B cell (primary cell): ENCODE data around the gene POLN. TPM values are rescaled to one million over a fixed set of nuclear protein-coding genes. Genes with fewer than 3 reads are reported as not detected.

ENCODE experiments used
- ATAC-seq: fragments of 200-7000 bp; cut with Tn5 transposase; one replicate; pipeline ENCODE4 v1.10.0; 2021; ENCODE audit warnings: low read depth, mild to moderate bottlenecking, moderate number of reproducible peaks, moderate library complexity
- CTCF ChIA-PET: fragments of 350-600 bp; sonication (Branson Sonifier 250); formaldehyde crosslinking; loops from one replicate; lab custom pipeline; 2021; ENCODE audit warnings: antibody characterized with exemption, inconsistent platforms; lab: Charles Lee
- POLR2A ChIA-PET: fragments of 350-600 bp; sonication (Branson Sonifier 250); formaldehyde crosslinking; loops from one replicate; lab custom pipeline; 2021; ENCODE audit warnings: antibody characterized with exemption; lab: Charles Lee
- DNase-seq: peaks from one replicate; pipeline ENCODE4 v3.0.0; 2013
- H2AFZ ChIP-seq: 2 replicates; pipeline ENCODE4 v1.6.1; 2012; ENCODE audit warnings: mild to moderate bottlenecking, low read depth, low read length; ENCODE audit not compliant: insufficient read depth, poor library complexity, severe bottlenecking
- H3K27ac ChIP-seq, 2 donors: 1 replicate in 1 of 2; 2 replicates in 1 of 2; pipeline ENCODE4 v1.5.1; 2012 to 2013; ENCODE audit warnings: low read length in 2 of 2, mild to moderate bottlenecking in 2 of 2, moderate library complexity in 1 of 2
- H3K27me3 ChIP-seq, 4 experiments: fragments of 200-600 bp in 1 of 4; sonication (generic) in 1 of 4; replicated peaks in 1 of 4; 1 replicate in 2 of 4; 2 replicates in 2 of 4; pipeline versions ENCODE4 v1.6.1 to v1.7.0; 2013 to 2016; ENCODE audit warnings: low read length in 3 of 4, mild to moderate bottlenecking in 2 of 4, mixed read lengths in 1 of 4, moderate library complexity in 1 of 4; ENCODE audit not compliant: insufficient read depth in 4 of 4, control insufficient read depth in 3 of 4; ENCODE audit errors: control extremely low read depth in 1 of 4
- H3K36me3 ChIP-seq, 2 experiments: replicated peaks in 1 of 2; 1 replicate in 1 of 2; 2 replicates in 1 of 2; pipeline versions ENCODE4 v1.6.1 to v1.7.1; 2013; ENCODE audit warnings: low read length in 1 of 2; ENCODE audit not compliant: insufficient read depth in 2 of 2, control insufficient read depth in 1 of 2; ENCODE audit errors: control extremely low read depth in 1 of 2, extremely low read depth in 1 of 2
- H3K4me1 ChIP-seq, 2 donors: fragments of 200-600 bp in 1 of 2; sonication (generic) in 1 of 2; 1 replicate in 1 of 2; 2 replicates in 1 of 2; pipeline versions ENCODE4 v1.5.1 to v1.6.1; 2013 to 2017; ENCODE audit warnings: low read length in 2 of 2; ENCODE audit not compliant: control insufficient read depth in 2 of 2, insufficient read depth in 2 of 2
- H3K4me2 ChIP-seq: replicated peaks from 2 replicates; pipeline ENCODE3; 2012; ENCODE audit warnings: mild to moderate bottlenecking, low read depth, low read length; ENCODE audit not compliant: poor library complexity, severe bottlenecking
- H3K4me3 ChIP-seq, 5 experiments: fragments of 200-600 bp in 1 of 5; sonication (generic) in 1 of 5; 1 replicate in 3 of 5; 2 replicates in 2 of 5; pipeline versions ENCODE4 v1.5.1 to v1.7.0; 2011 to 2016; ENCODE audit warnings: low read length in 4 of 5, mild to moderate bottlenecking in 4 of 5, low read depth in 2 of 5, control low read depth in 1 of 5, moderate library complexity in 1 of 5; ENCODE audit not compliant: insufficient read depth in 1 of 5; ENCODE audit errors: control extremely low read depth in 1 of 5, extremely low read depth in 1 of 5
- H3K79me2 ChIP-seq: fragments of 200-600 bp; sonication (generic); one replicate; pipeline ENCODE4 v1.6.0; 2016; ENCODE audit warnings: low read length; ENCODE audit not compliant: control insufficient read depth, insufficient read depth
- H3K9ac ChIP-seq: fragments of 200-600 bp; sonication (generic); 2 replicates; pipeline ENCODE4 v1.6.1; 2017; ENCODE audit warnings: mild to moderate bottlenecking, low read length, moderate library complexity
- H3K9me3 ChIP-seq, 3 donors: one replicate each; pipeline versions ENCODE4 v1.6.1 to v1.7.1; 2013; ENCODE audit warnings: low read length in 2 of 3; ENCODE audit not compliant: control insufficient read depth in 2 of 3, insufficient read depth in 1 of 3; ENCODE audit errors: control extremely low read depth in 1 of 3
- H4K20me1 ChIP-seq: 2 replicates; pipeline ENCODE4 v1.6.0; 2012; ENCODE audit warnings: mild to moderate bottlenecking, low read length; ENCODE audit not compliant: insufficient read depth, control insufficient read depth, poor library complexity, severe bottlenecking
- H3K27ac Mint-ChIP-seq: one replicate; pipeline ENCODE4 v1.8.0; 2021; ENCODE audit warnings: mixed read lengths
- H3K27me3 Mint-ChIP-seq: one replicate; pipeline ENCODE4 v1.8.0; 2021; ENCODE audit warnings: mixed read lengths
- H3K4me1 Mint-ChIP-seq: one replicate; pipeline ENCODE4 v1.8.0; 2021; ENCODE audit warnings: mixed read lengths
- H3K4me3 Mint-ChIP-seq: one replicate; pipeline ENCODE4 v1.8.0; 2021; ENCODE audit warnings: mixed read lengths
- H3K9me3 Mint-ChIP-seq: one replicate; pipeline ENCODE4 v1.8.0; 2022; ENCODE audit warnings: mixed read lengths; ENCODE audit not compliant: insufficient read depth
- CTCF ChIP-seq: fragments of 200-600 bp; IDR thresholded peaks from one replicate; pipeline ENCODE4 v1.8.0; 2022; ENCODE audit warnings: antibody characterized with exemption, mild to moderate bottlenecking
- EZH2 ChIP-seq: IDR thresholded peaks from 2 replicates; pipeline ENCODE4 v1.6.1; 2012; ENCODE audit warnings: borderline replicate concordance, low read depth, mild to moderate bottlenecking, moderate library complexity, low read length; ENCODE audit not compliant: insufficient read depth, poor library complexity, severe bottlenecking
- WGBS: methylation state at CpG from one replicate; pipeline ENCODE4 v1.1.5; 2013; ENCODE audit warnings: missing lambda C conversion rate; ENCODE audit not compliant: insufficient coverage; 5-methylcytosine and 5-hydroxymethylcytosine counted together
- intact Hi-C: fragments of 100-400 bp; cut with micrococcal nuclease; formaldehyde crosslinking; loops from one replicate; pipeline ENCODE4 v1.10.0; 2022
- polyA plus RNA-seq: library from polyadenylated mRNA; depleted of rRNA; stranded (reverse); fragments of >200 nt; gene quantifications from 2 replicates; pipeline ENCODE4 v1.2.3, GENCODE V29; 2012
- total RNA-seq, 2 donors: library from RNA; stranded (reverse); fragments of 120-200 nt in 1 of 2; gene quantifications; 1 replicate in 1 of 2; 2 replicates in 1 of 2; pipeline versions ENCODE4 v1.2.3 to v1.2.4, GENCODE V29; 2013 to 2022

The POLN gene
- total and polyA plus RNA-seq, 2 donors (not counting 1 experiment from before 2014, with no cell fraction given): 0.73 to 1.5 TPM

- Mint-ChIP-seq H3K9me3 (no peaks in the 10 kb centered on the region), H3K4me3 (no peak overlapping the region), H3K27me3 (peaks cover 16% of the 10 kb centered on the region), H3K27ac (no peak overlapping the region), H3K4me1 (no peaks in the 10 kb centered on the region)
- CTCF ChIA-PET: no interaction called here
- intact Hi-C loops: no loop called here
- Histone ChIP-seq H3K4me3 (no peak overlapping the region), H3K4me2 (no peak overlapping the region), H3K4me1 (no peaks in the 10 kb centered on the region), H3K79me2 (no peaks in the 10 kb centered on the region), H3K9me3 (peaks cover 0 to 5% (median 0%) of the 10 kb centered on the region in 3 donors), H3K9ac (no peak overlapping the region), H2AFZ (no peak overlapping the region), H3K36me3 (no peaks in the 10 kb centered on the region), H4K20me1 (no peaks in the 10 kb centered on the region), H3K27me3 (no peaks in the 10 kb centered on the region), H3K27ac (no peak overlapping the region)
- POLR2A ChIA-PET: no interaction called here
- DNase-seq (no peak), ATAC-seq (no peak)
- no peak for TF ChIP-seq EZH2
- TF ChIP-seq CTCF: no peak
- WGBS: 87% methylated on average over 15 of the region's 15 CpGs
Observed at GRCh38 chr4:2083116-2083825, 158.7 kb downstream of the POLN start.

GRCh38 chr4:2082627-2083026 is 159.3 kb downstream of the POLN start:
- TF ChIP-seq EZH2 (no peak), CTCF (no peak)
- no peaks in the 10 kb centered on the region for H3K4me1 ChIP-seq
- peaks cover 0 to 5% (median 0%) of the 10 kb centered on the region in 3 donors for H3K9me3 ChIP-seq
- ATAC-seq (no peak), DNase-seq (no peak)
- intact Hi-C loops: no loop called here
- H3K4me2 ChIP-seq: no peak overlapping the region
- Mint-ChIP-seq H3K9me3 (no peaks in the 10 kb centered on the region), H3K4me3 (no peak overlapping the region), H3K27me3 (peaks cover 15% of the 10 kb centered on the region), H3K4me1 (no peaks in the 10 kb centered on the region), H3K27ac (no peak overlapping the region)
- no peak overlapping the region for H3K27ac ChIP-seq
- H3K27me3 ChIP-seq: no peaks in the 10 kb centered on the region
- H3K79me2 ChIP-seq: no peaks in the 10 kb centered on the region
- ChIA-PET CTCF (no interaction called here), POLR2A (no interaction called here)
- H2AFZ ChIP-seq: no peak overlapping the region
- H4K20me1 ChIP-seq: no peaks in the 10 kb centered on the region
- no peak overlapping the region for H3K9ac ChIP-seq
- H3K4me3 ChIP-seq: no peak overlapping the region
- 85% methylated on average over 3 of the region's 4 CpGs for WGBS
- H3K36me3 ChIP-seq: no peaks in the 10 kb centered on the region
